Ascending aorta (tissue), 2 donors: ENCODE data around the gene APOBEC3C. TPM values are rescaled to one million over a fixed set of nuclear protein-coding genes. Genes with fewer than 3 reads are reported as not detected.
"Not testable (repeated sequence)": the region's sequence is repeated elsewhere in the genome, so short reads cannot be mapped to it uniquely, and the experiment has no call there.

Experiments used
- DNase-seq, 2 donors: peaks; one replicate each; pipeline ENCODE4 v3.0.0-alpha.2; 2019; ENCODE audit warnings: low spot score in 2 of 2
- H3K27ac ChIP-seq, 2 donors: fragments of 200-600 bp; sonication (generic); one replicate each; pipeline ENCODE4 v1.5.1; 2016 to 2017; ENCODE audit warnings: mild to moderate bottlenecking in 1 of 2
- H3K27me3 ChIP-seq: fragments of 200-600 bp; sonication (generic); one replicate; pipeline ENCODE4 v1.5.1; 2017
- H3K36me3 ChIP-seq, 2 donors: fragments of 200-600 bp; sonication (generic); one replicate each; pipeline ENCODE4 v1.5.1; 2016
- H3K4me1 ChIP-seq, 2 donors: fragments of 200-600 bp; sonication (generic); one replicate each; pipeline ENCODE4 v1.5.1; 2016 to 2017; ENCODE audit warnings: mild to moderate bottlenecking in 1 of 2
- H3K4me3 ChIP-seq, 2 donors: fragments of 200-600 bp; sonication (generic); one replicate each; pipeline ENCODE4 v1.5.1; 2016 to 2017; ENCODE audit warnings: mild to moderate bottlenecking in 1 of 2
- H3K9me3 ChIP-seq, 2 donors: fragments of 200-600 bp; sonication (generic); one replicate each; pipeline ENCODE4 v1.5.1; 2016
- intact Hi-C: fragments of 100-400 bp; cut with DNase I; formaldehyde crosslinking; loops from one replicate; pipeline ENCODE4 v1.15.1; 2023
- total RNA-seq: library from RNA; depleted of rRNA; stranded (reverse); fragments of >200 nt; gene quantifications from one replicate; pipeline ENCODE4 v1.1.0, GENCODE V29; 2016
- TF ChIP-seq, protein P1 (sequence below), 3 experiments: fragments of 200-600 bp in 2 of 3; fragments of 450-650 bp in 1 of 3; sonication (generic) in 2 of 3; IDR thresholded peaks; one replicate each; pipeline ENCODE4 v1.5.1; 2016 to 2019; ENCODE audit warnings: antibody characterized with exemption in 3 of 3, mild to moderate bottlenecking in 1 of 3, moderate library complexity in 1 of 3

APOBEC3C gene
- total RNA-seq, 1 donor from 2014 or later: 9.5 TPM

DNA sequence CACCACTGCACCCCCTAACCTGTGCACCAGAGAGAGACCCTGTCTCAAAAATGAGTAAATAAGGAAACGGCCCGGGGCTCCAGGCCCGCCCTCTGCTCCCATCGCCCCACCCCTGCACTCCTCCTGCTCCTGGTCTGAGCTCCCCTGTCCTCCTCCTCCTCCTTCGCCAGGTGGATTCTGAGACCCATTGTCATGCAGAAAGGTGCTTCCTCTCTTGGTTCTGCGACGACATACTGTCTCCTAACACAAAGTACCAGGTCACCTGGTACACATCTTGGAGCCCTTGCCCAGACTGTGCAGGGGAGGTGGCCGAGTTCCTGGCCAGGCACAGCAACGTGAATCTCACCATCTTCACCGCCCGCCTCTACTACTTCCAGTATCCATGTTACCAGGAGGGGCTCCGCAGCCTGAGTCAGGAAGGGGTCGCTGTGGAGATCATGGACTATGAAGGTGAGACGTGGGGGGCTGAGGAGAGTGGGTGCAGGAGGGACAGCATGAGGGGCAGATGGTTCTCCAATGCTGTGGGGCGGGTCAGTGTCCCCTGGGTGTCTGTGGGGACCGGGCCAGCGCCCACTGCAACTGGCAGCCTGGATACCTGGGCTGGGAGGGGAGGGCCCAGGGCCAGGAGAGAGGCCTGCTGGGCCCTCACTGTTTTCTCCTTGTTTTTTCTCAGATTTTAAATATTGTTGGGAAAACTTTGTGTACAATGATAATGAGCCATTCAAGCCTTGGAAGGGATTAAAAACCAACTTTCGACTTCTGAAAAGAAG is 3.7 kb downstream of the APOBEC3C start:
- H3K27me3 ChIP-seq: no peaks in the 10 kb centered on the region
- DNase-seq: no peak
- intact Hi-C loops: no loop called here
- H3K4me1 ChIP-seq: peaks cover 0 to 8% of the 10 kb centered on the region in 2 donors
- no peaks in the 10 kb centered on the region for H3K9me3 ChIP-seq
- H3K4me3 ChIP-seq: no peak overlapping the region
- TF ChIP-seq, protein P1, sequence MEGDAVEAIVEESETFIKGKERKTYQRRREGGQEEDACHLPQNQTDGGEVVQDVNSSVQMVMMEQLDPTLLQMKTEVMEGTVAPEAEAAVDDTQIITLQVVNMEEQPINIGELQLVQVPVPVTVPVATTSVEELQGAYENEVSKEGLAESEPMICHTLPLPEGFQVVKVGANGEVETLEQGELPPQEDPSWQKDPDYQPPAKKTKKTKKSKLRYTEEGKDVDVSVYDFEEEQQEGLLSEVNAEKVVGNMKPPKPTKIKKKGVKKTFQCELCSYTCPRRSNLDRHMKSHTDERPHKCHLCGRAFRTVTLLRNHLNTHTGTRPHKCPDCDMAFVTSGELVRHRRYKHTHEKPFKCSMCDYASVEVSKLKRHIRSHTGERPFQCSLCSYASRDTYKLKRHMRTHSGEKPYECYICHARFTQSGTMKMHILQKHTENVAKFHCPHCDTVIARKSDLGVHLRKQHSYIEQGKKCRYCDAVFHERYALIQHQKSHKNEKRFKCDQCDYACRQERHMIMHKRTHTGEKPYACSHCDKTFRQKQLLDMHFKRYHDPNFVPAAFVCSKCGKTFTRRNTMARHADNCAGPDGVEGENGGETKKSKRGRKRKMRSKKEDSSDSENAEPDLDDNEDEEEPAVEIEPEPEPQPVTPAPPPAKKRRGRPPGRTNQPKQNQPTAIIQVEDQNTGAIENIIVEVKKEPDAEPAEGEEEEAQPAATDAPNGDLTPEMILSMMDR (IDR thresholded peaks at IDR 0.05): no peak
- no peak overlapping the region for H3K27ac ChIP-seq
- no peaks in the 10 kb centered on the region for H3K36me3 ChIP-seq

DNA sequence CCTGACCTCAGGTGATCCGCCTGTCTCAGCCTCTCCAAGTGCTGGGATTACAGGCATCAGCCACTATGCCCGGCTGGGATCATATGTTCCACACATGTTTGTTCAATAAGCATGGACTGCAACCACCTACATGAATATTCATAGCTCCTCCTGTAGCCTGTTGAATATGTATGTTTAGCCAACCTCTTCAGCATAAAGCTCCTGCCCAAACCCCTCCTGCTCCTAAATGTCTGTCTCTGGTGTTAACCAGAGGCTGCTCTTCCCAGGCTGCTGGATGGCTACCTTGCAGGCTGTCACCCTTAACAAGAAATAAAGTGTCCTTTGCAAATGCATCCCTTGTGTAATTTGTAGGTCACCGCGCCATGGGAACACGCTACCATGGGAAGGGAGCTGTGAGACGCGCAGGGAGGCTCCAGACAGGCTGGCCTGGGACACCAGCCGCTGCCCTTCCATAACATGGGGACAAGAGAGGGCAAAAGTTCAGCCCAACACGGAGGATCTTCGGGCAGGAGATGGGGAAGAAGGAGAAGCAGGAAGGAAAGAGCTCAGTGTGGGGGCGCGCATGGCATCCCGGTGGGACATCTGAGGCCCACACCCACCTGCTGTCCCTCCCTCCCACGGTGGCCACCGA is 6.1 kb downstream of the APOBEC3C start:
- H3K27ac ChIP-seq: peak overlapping the region; percentile 19 to 71
- H3K9me3 ChIP-seq, H3K4me1 ChIP-seq, DNase-seq, H3K27me3 ChIP-seq, intact Hi-C loops, H3K36me3 ChIP-seq: not testable (repeated sequence)
- peak overlapping the region; percentile 40 to 58 for H3K4me3 ChIP-seq

DNA sequence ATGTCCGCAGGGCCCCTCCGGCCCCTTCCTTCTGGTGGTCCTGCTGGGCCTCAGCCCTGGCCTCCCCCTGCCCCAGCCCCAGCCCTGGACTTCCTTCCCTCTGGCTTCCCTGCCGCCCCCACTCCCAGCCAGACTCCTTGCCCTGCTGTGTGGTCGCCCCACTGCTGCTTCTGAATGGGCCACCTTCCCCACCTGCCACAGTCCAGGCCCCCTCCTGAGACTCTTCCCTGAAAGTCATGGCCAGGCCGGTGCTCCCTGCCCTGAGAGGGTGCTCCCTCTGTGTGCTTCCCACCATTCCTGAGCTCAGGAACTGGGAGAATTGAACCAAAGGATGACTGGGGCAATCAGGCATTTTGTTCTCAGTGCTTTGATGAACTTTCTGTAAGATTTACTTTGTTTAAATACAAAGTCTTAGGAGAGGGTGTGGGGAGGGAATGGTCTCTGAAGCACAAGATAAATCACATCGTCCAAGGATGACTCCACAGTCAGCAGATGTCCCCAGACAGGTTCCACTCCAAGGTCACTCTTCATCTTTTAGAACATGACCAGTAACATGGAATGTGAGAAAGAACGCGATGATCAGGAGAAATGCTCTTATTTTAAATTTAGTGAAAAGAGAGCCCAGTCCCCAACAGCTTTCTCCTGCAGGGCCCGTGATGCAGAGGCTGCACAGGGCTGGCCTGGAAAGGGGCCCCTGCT is 7.6 kb downstream of the APOBEC3C start:
- intact Hi-C loops: no loop called here
- Histone ChIP-seq H3K27ac (peak overlapping the region; percentile 56 to 70), H3K9me3 (no peaks in the 10 kb centered on the region), H3K36me3 (no peaks in the 10 kb centered on the region), H3K27me3 (no peaks in the 10 kb centered on the region), H3K4me3 (peak overlapping the region; percentile 38 to 58), H3K4me1 (peaks cover 0 to 5% of the 10 kb centered on the region in 2 donors)
- TF ChIP-seq, protein P1 (IDR thresholded peaks at IDR 0.05): no peak
- no peak for DNase-seq

DNA sequence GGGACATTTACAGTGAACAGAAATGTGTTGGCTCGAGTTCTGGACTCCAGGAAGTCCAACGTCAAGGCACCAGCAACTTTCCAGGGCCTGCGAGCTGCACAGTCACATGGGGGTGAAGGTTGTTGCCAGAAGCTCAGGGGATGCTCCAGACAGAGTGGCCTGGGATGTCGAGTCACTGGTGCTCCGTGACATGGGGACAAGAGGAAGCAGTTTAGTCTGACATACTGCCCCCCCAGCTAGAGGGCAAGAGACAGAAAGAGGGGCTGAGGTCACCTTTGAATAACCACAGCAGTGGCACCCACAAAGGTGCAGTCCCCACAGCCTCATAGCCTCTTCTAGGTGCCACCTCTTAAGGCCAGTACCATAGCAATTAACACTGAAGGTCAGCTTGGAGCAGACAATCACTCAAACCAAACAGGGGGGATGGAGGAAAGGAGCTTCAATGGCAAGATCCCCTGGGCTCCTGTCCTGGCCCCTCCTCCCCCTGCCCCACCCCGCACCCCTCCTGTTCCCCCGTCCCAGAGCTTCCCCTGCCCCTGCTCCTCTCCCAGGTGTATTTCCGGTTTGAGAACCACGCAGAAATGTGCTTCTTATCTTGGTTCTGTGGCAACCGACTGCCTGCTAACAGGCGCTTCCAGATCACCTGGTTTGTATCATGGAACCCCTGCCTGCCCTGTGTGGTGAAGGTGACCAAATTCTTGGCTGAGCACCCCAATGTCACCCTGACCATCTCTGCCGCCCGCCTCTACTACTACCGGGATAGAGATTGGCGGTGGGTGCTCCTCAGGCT is 10.7 kb downstream of the APOBEC3C start:
- H3K4me3 ChIP-seq: no peak overlapping the region
- no peak overlapping the region for H3K27ac ChIP-seq
- no peaks in the 10 kb centered on the region for H3K36me3 ChIP-seq
- peaks cover 0 to 5% of the 10 kb centered on the region in 2 donors for H3K4me1 ChIP-seq
- H3K27me3 ChIP-seq: no peaks in the 10 kb centered on the region
- TF ChIP-seq, protein P1 (IDR thresholded peaks at IDR 0.05): no peak
- DNase-seq: no peak
- no peaks in the 10 kb centered on the region for H3K9me3 ChIP-seq
- intact Hi-C loops: no loop called here

DNA sequence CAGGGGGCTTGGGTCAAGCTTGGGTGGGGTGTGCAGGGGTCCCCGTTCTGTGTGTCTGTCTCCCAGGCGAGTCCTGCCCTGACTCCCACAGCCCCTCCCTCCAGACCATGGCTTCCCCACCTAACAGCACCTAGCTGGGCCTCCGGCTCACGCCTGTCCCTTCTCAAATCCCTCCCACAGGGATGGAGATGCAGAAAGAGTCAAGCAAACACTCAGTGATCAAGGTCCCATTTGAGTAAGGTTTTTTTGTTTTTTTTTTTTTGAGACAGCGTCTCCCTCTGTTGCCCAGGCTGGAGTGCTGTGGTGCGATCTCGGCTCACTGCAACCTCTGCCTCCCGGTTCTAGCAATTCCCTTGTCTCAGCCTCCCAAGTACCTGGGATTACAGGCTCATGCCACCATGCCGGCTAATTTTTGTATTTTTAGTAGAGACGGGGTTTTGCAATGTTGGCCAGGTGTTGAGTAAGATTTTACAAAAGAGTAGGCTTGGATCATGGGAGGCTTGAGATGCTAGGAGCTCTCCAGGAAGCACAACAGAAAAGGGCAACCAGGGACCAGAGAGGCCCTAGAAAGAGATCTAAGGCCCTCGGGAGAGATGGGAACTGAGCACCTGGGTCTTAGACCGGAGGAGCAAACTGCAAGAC is 12.6 kb downstream of the APOBEC3C start:
- H3K27ac ChIP-seq: no peak overlapping the region
- intact Hi-C loops: no loop called here
- H3K4me3 ChIP-seq: no peak overlapping the region
- no peak for DNase-seq
- no peaks in the 10 kb centered on the region for H3K4me1 ChIP-seq
- no peaks in the 10 kb centered on the region for H3K36me3 ChIP-seq
- no peaks in the 10 kb centered on the region for H3K27me3 ChIP-seq
- no peaks in the 10 kb centered on the region for H3K9me3 ChIP-seq
- TF ChIP-seq, protein P1 (IDR thresholded peaks at IDR 0.05): no peak
